HG02642 (cell line): ENCODE measurements around the gene POMC.
"Not testable (repeated sequence)": the region's sequence is repeated elsewhere in the genome, so short reads cannot be mapped to it uniquely, and the experiment has no call there.

Source experiments
- ATAC-seq: cut with Tn5 transposase; IDR thresholded peaks from one replicate; pipeline ENCODE4 v1.9.1; 2021; ENCODE audit warnings: mild to moderate bottlenecking; ENCODE audit not compliant: unreplicated experiment, poor library complexity

Gene POMC

DNA sequence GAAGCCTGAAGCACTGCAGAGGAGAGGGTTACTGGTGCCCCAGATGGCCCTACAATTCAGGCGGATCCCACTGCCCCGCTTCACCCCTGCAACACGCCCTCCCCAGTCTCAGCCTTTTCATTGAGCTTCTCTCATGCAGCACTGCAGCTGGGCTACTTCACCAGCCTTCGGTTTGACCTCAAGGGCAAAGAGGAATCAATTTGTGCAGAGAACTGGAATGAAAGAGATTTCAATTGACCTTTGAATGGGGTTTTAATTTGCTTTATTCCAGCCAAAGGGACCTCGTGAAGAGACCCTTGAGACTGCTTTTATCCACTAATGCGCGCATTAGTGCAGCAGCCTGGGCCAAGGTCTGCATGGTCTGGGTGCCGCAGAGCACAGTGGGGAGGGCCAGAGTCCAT lies 8.8 kb upstream of the POMC start:
- no peak for ATAC-seq

DNA sequence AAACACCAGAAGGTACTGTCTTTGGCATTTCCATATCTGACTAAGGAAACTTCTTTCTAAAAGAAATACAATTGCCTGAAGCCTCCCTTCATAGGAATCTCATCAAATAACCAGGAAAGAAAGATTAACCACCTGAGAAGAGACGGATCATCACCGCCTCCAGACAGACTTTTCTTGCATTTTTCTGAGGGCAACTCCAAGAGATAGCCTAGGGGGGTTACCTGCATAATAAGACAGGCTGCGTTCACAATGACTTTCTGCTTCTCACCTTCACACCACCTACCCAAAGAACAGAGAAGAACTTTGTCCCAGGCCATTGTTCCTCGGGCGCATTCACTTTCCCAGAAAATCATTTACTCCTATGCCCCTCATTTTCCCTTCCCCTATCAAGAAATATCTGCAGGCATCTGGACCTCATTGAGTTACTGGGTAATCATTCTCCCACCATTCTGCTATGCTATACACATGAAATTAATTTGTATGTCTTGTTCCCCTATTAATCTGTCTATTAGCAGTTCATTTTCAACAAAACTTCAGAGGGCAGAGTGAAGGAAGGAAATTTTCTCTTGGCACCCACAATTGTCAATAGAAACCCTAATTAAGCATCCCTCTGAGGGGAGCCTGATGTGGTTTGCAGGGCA lies 8.3 kb upstream of the POMC start:
- no peak for ATAC-seq

GRCh38 chr2:25176138-25176537 lies 7.8 kb upstream of the POMC start:
- ATAC-seq: no peak

DNA sequence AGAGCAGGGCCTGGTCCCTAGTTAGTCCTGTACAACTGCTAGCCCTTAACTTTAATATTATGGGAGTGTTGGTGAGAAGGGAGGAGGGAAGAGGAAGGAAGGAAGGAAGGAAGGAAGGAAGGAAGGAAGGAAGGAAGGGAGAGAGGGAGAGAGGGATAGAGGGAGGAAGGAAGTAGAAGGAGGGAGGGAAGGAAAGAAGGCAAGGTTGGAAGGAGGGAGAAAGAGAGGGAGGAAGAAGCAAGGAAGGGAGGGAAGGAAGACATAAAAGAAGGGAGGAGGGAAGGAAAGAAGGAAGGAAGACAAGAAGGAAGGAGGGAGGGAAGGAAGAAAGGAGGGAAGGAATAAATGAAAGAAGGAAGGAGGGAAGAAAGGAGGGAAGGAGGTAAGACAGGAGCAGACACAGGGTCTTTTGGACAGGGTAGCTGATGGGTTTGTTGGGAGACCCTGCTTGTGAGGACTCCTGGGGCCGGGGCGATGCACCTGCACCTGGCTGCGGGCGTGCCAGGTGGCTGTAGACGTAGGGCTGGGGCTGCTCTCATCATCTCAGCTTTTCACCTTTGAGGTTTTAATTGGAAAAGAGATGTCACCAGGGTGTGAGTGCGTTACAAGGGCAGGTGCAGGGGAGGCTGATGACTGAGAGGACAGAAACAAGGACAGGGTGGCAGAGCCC lies 5.9 kb upstream of the POMC start:
- ATAC-seq: no peak

DNA sequence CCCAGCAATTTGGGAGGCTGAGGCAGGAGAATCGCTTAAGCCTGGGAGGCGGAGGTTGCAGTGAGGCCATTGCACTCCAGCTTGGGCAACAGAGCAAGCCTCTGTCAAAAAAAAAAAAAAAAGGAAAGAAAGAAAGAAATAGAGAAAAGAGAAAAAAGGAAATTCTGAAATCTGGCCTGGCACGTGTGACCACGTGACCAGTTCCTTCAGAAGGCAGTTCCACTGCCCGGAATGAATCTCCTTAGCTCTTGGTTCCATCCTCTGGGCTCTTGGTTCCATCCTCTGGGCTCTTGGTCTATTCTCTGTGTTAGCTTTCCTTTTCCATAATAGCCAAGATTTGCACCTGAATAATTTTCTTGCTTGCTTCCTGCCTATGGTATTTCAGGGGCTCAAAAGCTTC lies 5.3 kb upstream of the POMC start:
- ATAC-seq: no peak

DNA sequence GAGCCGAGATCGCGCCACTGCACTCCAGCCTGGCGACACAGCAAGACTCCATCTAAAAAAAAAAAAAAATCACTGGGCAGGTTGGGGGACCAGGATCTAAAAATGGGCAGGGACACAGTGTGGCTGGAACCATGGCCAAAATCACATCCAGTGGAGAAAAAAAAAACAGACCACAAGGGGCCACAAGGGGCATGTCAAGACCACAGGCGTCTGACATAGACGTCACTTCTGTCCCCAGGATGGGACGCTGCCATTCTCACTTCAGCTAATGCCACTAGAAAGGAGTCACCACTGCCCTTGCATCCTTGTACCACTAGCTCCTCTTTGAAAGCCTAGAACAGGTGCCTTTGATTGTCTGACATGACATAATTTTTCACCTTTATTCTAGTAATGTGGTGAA lies 2.5 kb upstream of the POMC start:
- ATAC-seq: no peak

GRCh38 chr2:25169073-25169470 lies 692 bp upstream of the POMC start:
- no peak for ATAC-seq

DNA sequence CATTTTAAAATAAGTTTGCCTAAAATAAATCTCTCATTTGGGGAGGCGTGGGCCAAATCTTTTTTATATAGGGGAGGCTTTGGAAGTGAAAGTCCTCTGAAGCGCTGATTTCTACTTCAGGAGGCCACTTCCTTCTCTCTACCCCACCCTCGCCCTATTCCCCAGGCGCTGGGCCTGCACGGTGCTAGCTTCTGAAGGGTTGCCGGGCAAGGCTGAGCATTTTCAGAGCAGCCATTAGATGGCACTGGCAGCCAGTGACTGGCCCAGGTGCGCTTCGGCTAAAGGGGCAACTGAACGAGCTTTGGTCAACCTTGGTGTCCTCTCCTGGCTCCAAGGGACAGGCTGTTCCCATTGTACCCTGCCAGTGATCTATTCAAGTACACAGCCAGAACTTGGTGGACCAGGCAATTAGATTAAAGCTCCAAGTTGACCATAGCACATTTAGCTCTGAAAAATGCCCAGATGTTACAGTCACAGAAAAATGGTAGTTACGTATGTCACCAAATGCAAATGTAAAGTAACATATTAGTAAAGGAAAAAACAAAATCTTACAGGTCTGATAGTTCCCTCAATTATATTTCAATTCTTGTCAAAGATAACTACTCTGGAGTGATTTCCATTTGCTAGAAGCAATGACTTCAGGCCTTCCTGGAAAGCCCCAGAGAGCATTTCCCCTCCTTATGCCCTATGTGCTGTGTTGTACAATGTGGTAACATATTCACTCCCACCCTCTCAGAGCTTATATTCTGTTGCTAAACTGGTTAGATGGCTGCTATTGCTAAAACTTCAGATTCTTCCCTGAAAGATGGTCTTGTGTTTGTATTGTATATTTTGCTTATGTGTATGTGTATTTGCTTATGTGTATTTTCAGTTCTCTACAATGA lies 2.1 kb downstream of the POMC start:
- ATAC-seq: peak; percentile 76

- ATAC-seq: no peak
Measured at GRCh38 chr2:25164561-25164960, 3.8 kb downstream of the POMC start.

DNA sequence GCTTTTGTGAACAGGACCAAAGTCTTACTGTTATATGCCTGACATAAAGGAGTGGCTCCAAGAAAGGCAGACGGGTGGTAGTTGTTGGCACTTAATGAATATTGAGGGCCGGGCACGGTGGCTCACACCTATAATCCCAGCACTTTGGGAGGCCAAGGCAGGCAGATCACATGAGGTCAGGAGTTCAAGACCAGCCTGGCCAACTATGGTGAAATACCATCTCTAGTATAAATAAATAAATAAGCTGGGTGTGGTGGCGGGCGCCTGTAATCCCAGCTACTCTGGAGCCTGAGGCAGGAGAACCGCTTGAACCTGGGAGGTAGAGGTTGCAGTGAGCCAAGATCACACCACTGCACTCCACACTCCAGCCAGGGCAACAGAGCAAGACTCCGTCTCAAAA lies 6.3 kb downstream of the POMC start:
- ATAC-seq: not testable (repeated sequence)

DNA sequence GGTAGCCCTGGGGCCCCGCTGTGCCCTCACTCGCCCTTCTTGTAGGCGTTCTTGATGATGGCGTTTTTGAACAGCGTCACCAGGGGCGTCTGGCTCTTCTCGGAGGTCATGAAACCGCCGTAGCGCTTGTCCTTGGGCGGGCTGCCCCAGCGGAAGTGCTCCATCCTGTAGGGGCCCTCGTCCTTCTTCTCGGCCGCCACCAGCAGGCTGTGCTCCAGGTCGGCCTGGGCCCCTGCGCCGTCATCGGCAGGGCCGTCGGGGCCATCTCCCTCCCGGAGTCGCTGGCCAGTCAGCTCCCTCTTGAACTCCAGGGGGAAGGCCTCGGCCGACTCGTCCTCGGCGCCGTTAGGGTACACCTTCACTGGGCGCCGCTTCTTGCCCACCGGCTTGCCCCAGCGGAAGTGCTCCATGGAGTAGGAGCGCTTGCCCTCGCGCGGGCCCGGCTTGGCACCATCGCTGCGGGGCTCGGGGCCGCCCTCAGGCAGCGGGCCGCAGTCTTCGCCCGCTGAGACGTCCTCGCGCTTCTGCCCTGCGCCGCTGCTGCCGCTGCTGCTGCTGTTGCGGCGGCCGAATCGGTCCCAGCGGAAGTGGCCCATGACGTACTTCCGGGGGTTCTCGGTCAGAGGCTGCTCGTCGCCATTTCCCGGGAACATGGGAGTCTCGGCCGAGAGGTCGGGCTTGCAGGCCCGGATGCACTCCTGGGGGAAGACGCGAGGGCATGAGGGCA lies 7.2 kb downstream of the POMC start:
- ATAC-seq: peak; percentile 63

GRCh38 chr2:25160376-25160775 lies 8.0 kb downstream of the POMC start:
- ATAC-seq: no peak

DNA sequence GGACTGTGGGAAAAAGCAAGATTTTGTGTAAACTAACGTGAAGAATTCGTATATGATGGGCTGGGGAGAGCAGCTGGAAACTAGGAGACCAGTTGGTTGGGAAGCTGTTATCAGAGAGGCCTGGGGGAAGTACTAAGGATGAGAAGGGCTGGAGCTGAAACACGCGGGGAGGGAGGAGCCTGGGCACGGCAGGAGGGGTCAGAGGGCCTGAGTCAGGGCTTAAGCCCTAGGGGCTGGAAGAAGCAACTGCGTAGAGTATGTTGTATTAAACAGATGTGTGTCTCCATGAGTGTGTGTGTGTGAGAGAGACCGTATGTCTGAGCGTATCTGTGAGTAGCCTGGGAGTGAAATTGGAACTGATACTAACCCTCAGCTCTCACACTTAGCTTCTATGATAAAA lies 8.4 kb downstream of the POMC start:
- ATAC-seq: no peak

DNA sequence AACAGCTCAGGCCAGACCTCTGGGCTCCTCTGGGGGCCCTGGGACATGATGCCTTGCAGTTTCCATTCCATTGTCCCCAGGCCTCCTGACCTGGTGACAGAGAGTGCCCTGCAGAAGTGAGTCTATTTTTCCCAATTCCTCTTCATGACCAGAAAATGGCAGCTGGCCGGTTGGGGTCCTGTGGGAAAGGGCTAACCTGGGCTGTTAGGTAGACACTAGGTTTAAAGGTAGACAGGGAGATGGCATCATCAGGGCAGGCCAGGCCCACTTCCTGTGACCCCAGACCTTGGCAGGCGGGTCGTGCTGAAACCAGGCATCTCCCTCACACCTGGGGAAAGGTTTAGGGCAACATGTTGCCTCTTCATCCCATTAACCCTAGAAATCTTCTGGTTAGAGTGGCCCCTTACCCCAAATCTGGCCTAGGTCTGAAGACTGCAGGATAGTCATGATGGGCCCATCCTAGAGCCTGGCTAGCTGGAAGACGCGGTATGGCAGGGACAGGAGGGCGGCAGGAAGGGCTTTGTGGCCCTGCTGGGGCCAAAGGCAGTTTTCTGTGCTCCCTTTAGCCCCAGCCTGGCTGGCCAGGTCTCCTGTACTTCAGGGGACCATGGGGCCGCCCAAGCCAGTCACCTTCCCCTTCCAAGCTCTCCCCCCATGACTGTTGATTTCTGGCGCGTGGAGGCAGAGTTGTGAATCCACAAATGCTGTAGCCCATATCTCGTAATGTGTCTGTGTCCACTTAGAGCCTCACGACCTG lies 10.1 kb downstream of the POMC start:
- ATAC-seq: no peak

DNA sequence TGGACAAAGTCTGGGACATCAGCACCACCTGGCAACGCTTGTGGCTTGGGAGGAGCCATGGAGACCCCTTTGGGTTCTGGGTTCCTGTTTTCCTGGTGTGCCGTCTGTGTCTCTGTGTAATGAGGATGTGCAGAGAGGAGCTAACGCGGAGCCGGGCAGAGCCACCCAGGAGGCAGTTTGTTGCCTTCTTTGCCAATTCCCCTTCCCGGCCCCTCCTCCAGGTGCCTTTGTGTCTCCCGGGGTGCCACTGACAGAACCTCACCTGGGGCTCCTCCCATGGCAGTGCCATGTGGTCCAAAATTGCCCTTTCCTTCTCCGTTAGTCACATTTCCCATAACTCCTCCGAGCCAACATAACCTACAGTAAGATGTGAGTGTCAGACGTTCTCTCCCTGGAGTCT lies 13.0 kb downstream of the POMC start:
- no peak for ATAC-seq

- no peak for ATAC-seq
Measured at GRCh38 chr2:25151718-25152117, 16.7 kb downstream of the POMC start.

- not testable (repeated sequence) for ATAC-seq
Measured at GRCh38 chr2:25150993-25151392, 17.4 kb downstream of the POMC start.

- ATAC-seq: no peak
Measured at GRCh38 chr2:25149646-25150045, 18.7 kb downstream of the POMC start.

DNA sequence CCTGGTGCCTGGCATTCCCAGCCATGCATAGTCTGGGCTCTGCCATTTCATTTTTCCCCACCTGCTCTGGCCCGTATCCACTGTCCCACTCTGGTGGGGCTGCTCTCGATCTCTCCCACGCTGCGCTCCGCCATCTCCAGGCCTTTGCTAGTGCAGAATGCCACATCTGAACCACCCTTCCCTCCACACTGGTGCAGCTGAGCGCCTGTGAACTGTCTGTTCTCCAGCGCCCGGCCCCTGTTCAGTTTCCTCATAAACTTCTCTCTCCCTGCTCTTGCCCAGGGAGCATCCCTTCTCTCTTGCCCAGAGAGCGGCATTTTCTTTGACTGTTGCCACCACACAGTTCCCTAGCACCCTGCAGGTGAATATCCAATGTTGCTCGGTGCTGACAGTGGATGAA lies 21.5 kb downstream of the POMC start:
- ATAC-seq: no peak

DNA sequence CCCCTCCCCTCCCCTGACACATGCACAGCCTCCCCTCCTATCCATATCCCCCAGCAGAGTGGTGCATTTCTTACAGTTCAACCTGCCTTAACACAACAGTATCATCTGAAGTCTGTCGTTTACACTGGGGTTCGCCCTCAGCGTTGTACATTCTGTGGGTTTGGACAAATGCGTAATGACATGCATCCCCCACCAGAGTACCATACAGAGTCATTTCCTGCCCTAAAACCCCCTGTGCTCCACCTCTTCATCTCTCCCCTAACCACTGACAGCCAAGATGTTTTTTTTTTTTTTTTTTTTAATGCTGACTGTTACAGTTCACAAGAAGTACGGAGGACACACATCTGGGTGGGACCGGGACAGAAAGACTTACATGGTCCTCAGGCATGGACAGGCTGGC lies 22.6 kb downstream of the POMC start:
- no peak for ATAC-seq
